GM21723 (cell line): Measurements from ENCODE around the gene PSMD14.

Source experiments
- ATAC-seq: cut with Tn5 transposase; IDR thresholded peaks from one replicate; pipeline ENCODE4 v1.9.1; 2021; ENCODE audit warnings: mild to moderate bottlenecking, moderate library complexity; ENCODE audit not compliant: unreplicated experiment

The PSMD14 gene

GRCh38 chr2:161381546-161381945 is 73.3 kb downstream of the PSMD14 start:
- no peak for ATAC-seq

- no peak for ATAC-seq
Measured at GRCh38 chr2:161382747-161383146, 74.5 kb downstream of the PSMD14 start.

- peak; percentile 75 for ATAC-seq
Measured at GRCh38 chr2:161384864-161385263, 76.6 kb downstream of the PSMD14 start.

GRCh38 chr2:161386228-161386824 is 78.1 kb downstream of the PSMD14 start:
- ATAC-seq, result peak; percentile 54

- ATAC-seq, result peak; percentile 39
Measured at GRCh38 chr2:161388146-161388779, 80.0 kb downstream of the PSMD14 start.

- no peak for ATAC-seq
Measured at GRCh38 chr2:161391737-161392506, 83.7 kb downstream of the PSMD14 start.

GRCh38 chr2:161400076-161400475 is 91.9 kb downstream of the PSMD14 start:
- no peak for ATAC-seq

- ATAC-seq, result no peak
Measured at GRCh38 chr2:161402297-161402696, 94.1 kb downstream of the PSMD14 start.

GRCh38 chr2:161406316-161406715 is 98.1 kb downstream of the PSMD14 start:
- ATAC-seq, result no peak

GRCh38 chr2:161407597-161407996 is 99.4 kb downstream of the PSMD14 start:
- ATAC-seq, result no peak

GRCh38 chr2:161409308-161409907 is 101.2 kb downstream of the PSMD14 start:
- no peak for ATAC-seq

- ATAC-seq, result no peak
Measured at GRCh38 chr2:161412346-161412745, 104.1 kb downstream of the PSMD14 start.

- peak; percentile 39 for ATAC-seq
Measured at GRCh38 chr2:161414042-161415033, 106.1 kb downstream of the PSMD14 start.

GRCh38 chr2:161415034-161415986 is 107.1 kb downstream of the PSMD14 start:
- peak; percentile 31 for ATAC-seq

GRCh38 chr2:161415987-161416707 is 107.9 kb downstream of the PSMD14 start, which contains the start of gene TBR1:
TSS of gene TBR1 (plus strand) at chr2:161416297. CDS start at chr2:161416411, 114 bp downstream.
- no peak for ATAC-seq

GRCh38 chr2:161416708-161417437 is 108.6 kb downstream of the PSMD14 start:
- ATAC-seq, result no peak

GRCh38 chr2:161417438-161418274 is 109.4 kb downstream of the PSMD14 start:
- no peak for ATAC-seq
